Measurements from ENCODE around the gene UGT1A10. TPM values are rescaled to one million over a fixed set of nuclear protein-coding genes. Genes with fewer than 3 reads are reported as not detected.

UGT1A10 gene
- total RNA-seq, 2 donors from 2014 or later = not detected

- H3K27me3 Mint-ChIP-seq (ENCODE audit: low read depth) = peaks cover 10% of the 10 kb centered on the region
- H3K4me1 Mint-ChIP-seq (ENCODE audit: low read depth) = no peaks in the 10 kb centered on the region
- DNase-seq (no peak), ATAC-seq (replicated peaks in 1 of 2) (no peak)
- no peak overlapping the region for H3K27ac Mint-ChIP-seq
- no peak overlapping the region for H3K4me3 Mint-ChIP-seq
- H3K9me3 Mint-ChIP-seq = no peaks in the 10 kb centered on the region
- H3K36me3 Mint-ChIP-seq (ENCODE audit: insufficient read depth in 2 of 2) = no peaks in the 10 kb centered on the region
Observed at GRCh38 chr2:233816771-233817170, 180.5 kb downstream of the UGT1A10 start.

GRCh38 chr2:233817361-233817911 is 181.2 kb downstream of the UGT1A10 start:
- DNase-seq (no peak), ATAC-seq (replicated peaks in 1 of 2) (no peak)
- H3K36me3 Mint-ChIP-seq (ENCODE audit: insufficient read depth in 2 of 2) = no peaks in the 10 kb centered on the region
- H3K27me3 Mint-ChIP-seq (ENCODE audit: low read depth) = peaks cover 10% of the 10 kb centered on the region
- no peaks in the 10 kb centered on the region for H3K9me3 Mint-ChIP-seq
- H3K27ac Mint-ChIP-seq = no peak overlapping the region
- no peaks in the 10 kb centered on the region for H3K4me1 Mint-ChIP-seq (ENCODE audit: low read depth)
- no peak overlapping the region for H3K4me3 Mint-ChIP-seq

GRCh38 chr2:233817995-233818638 is 181.9 kb downstream of the UGT1A10 start:
- peaks cover 10% of the 10 kb centered on the region for H3K27me3 Mint-ChIP-seq (ENCODE audit: low read depth)
- H3K4me1 Mint-ChIP-seq (ENCODE audit: low read depth) = no peaks in the 10 kb centered on the region
- no peak overlapping the region for H3K27ac Mint-ChIP-seq
- no peaks in the 10 kb centered on the region for H3K36me3 Mint-ChIP-seq (ENCODE audit: insufficient read depth in 2 of 2)
- H3K9me3 Mint-ChIP-seq = no peaks in the 10 kb centered on the region
- no peak overlapping the region for H3K4me3 Mint-ChIP-seq
- ATAC-seq (replicated peaks in 1 of 2) = no peak
- no peak for DNase-seq

- peaks cover 10% of the 10 kb centered on the region for H3K27me3 Mint-ChIP-seq (ENCODE audit: low read depth)
- no peak for ATAC-seq (replicated peaks in 1 of 2)
- no peaks in the 10 kb centered on the region for H3K4me1 Mint-ChIP-seq (ENCODE audit: low read depth)
Observed at GRCh38 chr2:233818639-233819621, 182.7 kb downstream of the UGT1A10 start.

GRCh38 chr2:233819884-233820773 is 183.9 kb downstream of the UGT1A10 start:
- H3K9me3 Mint-ChIP-seq = no peaks in the 10 kb centered on the region
- DNase-seq = no peak
- no peak for ATAC-seq (replicated peaks in 1 of 2)

More at GRCh38 chr2:233818639-233819621, 182.7 kb downstream of the UGT1A10 start:
- no peaks in the 10 kb centered on the region for H3K9me3 Mint-ChIP-seq
- H3K36me3 Mint-ChIP-seq (ENCODE audit: insufficient read depth in 2 of 2) = no peaks in the 10 kb centered on the region
- no peak for DNase-seq
- H3K27ac Mint-ChIP-seq = no peak overlapping the region
- no peak overlapping the region for H3K4me3 Mint-ChIP-seq

GRCh38 chr2:233820774-233821105 is 184.5 kb downstream of the UGT1A10 start:
- no peaks in the 10 kb centered on the region for H3K36me3 Mint-ChIP-seq (ENCODE audit: insufficient read depth in 2 of 2)
- no peak overlapping the region for H3K4me3 Mint-ChIP-seq
- H3K27ac Mint-ChIP-seq = no peak overlapping the region
- no peak for ATAC-seq (replicated peaks in 1 of 2)
- H3K27me3 Mint-ChIP-seq (ENCODE audit: low read depth) = peaks cover 2% of the 10 kb centered on the region
- no peak for DNase-seq
- H3K9me3 Mint-ChIP-seq = no peaks in the 10 kb centered on the region
- H3K4me1 Mint-ChIP-seq (ENCODE audit: low read depth) = no peaks in the 10 kb centered on the region

More at GRCh38 chr2:233819884-233820773, 183.9 kb downstream of the UGT1A10 start:
- Mint-ChIP-seq H3K4me3 (no peak overlapping the region), H3K27ac (no peak overlapping the region), H3K4me1 (ENCODE audit: low read depth) (no peaks in the 10 kb centered on the region), H3K36me3 (ENCODE audit: insufficient read depth in 2 of 2) (no peaks in the 10 kb centered on the region), H3K27me3 (ENCODE audit: low read depth) (peaks cover 9% of the 10 kb centered on the region)

- DNase-seq (no peak), ATAC-seq (replicated peaks in 1 of 2) (no peak)
- no peaks in the 10 kb centered on the region for H3K4me1 Mint-ChIP-seq (ENCODE audit: low read depth)
- H3K36me3 Mint-ChIP-seq (ENCODE audit: insufficient read depth in 2 of 2) = no peaks in the 10 kb centered on the region
- H3K9me3 Mint-ChIP-seq = no peaks in the 10 kb centered on the region
- no peak overlapping the region for H3K27ac Mint-ChIP-seq
- H3K4me3 Mint-ChIP-seq = no peak overlapping the region
- no peaks in the 10 kb centered on the region for H3K27me3 Mint-ChIP-seq (ENCODE audit: low read depth)
Observed at GRCh38 chr2:233821196-233821595, 184.9 kb downstream of the UGT1A10 start.

GRCh38 chr2:233821709-233822100 is 185.5 kb downstream of the UGT1A10 start:
- no peaks in the 10 kb centered on the region for H3K9me3 Mint-ChIP-seq
- no peak overlapping the region for H3K27ac Mint-ChIP-seq
- DNase-seq (no peak), ATAC-seq (replicated peaks in 1 of 2) (no peak)
- H3K4me1 Mint-ChIP-seq (ENCODE audit: low read depth) = no peaks in the 10 kb centered on the region
- H3K27me3 Mint-ChIP-seq (ENCODE audit: low read depth) = no peaks in the 10 kb centered on the region
- no peak overlapping the region for H3K4me3 Mint-ChIP-seq
- no peaks in the 10 kb centered on the region for H3K36me3 Mint-ChIP-seq (ENCODE audit: insufficient read depth in 2 of 2)

GRCh38 chr2:233822101-233822771 is 186.0 kb downstream of the UGT1A10 start:
- Mint-ChIP-seq H3K36me3 (ENCODE audit: insufficient read depth in 2 of 2) (no peaks in the 10 kb centered on the region), H3K9me3 (no peaks in the 10 kb centered on the region), H3K4me1 (ENCODE audit: low read depth) (no peaks in the 10 kb centered on the region), H3K27me3 (ENCODE audit: low read depth) (no peaks in the 10 kb centered on the region), H3K27ac (no peak overlapping the region), H3K4me3 (no peak overlapping the region)
- ATAC-seq (replicated peaks in 1 of 2) (no peak), DNase-seq (no peak)

Other genes with a start within 250 kb of the UGT1A10 start
- 10 to 100 TPM; 14.7 to 19.6 TPM for gene USP40, start 69.7 kb upstream of the UGT1A10 start, total RNA-seq
- gene UGT1A8, start 18.8 kb upstream of the UGT1A10 start, total RNA-seq = not detected
- gene UGT1A9, start 35.5 kb downstream of the UGT1A10 start, total RNA-seq = not detected
- not detected for gene UGT1A7, start 45.5 kb downstream of the UGT1A10 start, total RNA-seq
- gene UGT1A6, start 56.4 kb downstream of the UGT1A10 start, total RNA-seq = not detected
- gene UGT1A5, start 76.5 kb downstream of the UGT1A10 start, total RNA-seq = not detected
- gene UGT1A4, start 82.3 kb downstream of the UGT1A10 start, total RNA-seq = not detected
- not detected for gene UGT1A3, start 92.6 kb downstream of the UGT1A10 start, total RNA-seq
- gene UGT1A1, start 123.8 kb downstream of the UGT1A10 start, total RNA-seq = not detected
- gene MROH2A, start 141.9 kb downstream of the UGT1A10 start, total RNA-seq = not detected
- gene HJURP, start 218.1 kb downstream of the UGT1A10 start, total RNA-seq = 10 to 100 TPM; 84.3 to 93.5 TPM

All from activated T-cell treated with anti-CD3 and anti-CD28 coated beads, Interleukin-2, amount 50 U/mL, for 72 hours (primary cell).